ENCODE results near the gene ADORA1.

Gene ADORA1

DNA sequence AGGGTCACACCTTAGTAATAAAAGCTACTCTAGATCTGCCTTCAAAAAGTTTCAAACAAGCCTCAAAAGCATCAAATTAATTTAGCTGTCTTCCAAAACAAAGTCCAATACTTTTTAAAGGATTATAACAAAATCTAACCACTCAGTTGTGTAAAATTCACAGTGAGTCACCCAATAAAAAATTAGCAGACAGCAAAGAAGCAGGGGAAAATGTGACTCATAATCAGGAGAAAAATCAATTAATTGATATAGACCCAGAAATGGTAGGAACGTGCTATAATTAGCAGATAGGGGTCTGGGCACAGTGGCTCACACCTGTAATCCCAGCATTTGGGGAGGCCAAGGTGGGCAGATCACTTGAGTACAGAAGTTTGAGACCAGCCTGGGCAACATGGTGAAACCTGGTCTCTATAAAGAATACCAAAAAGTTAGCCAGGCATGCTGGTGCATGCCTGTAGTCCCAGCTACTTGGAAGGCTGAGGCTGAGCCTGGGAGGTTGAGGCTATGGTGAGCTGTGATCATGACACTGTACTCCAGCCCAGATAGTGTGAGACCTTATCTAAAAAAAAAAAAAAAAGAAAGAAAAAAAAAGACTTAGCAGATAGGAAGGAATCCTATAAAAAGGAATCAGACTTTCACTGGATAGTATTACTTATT, 33.6 kb upstream of the ADORA1 start:
- DNase-seq: no peak

GRCh38 chr1:203095061-203095690, 32.4 kb upstream of the ADORA1 start:
- DNase-seq: no peak

GRCh38 chr1:203096566-203096965, 31.0 kb upstream of the ADORA1 start:
- DNase-seq: no peak

- DNase-seq: no peak
These were observed 30.5 kb upstream of the ADORA1 start for GRCh38 chr1:203097001-203097400.

GRCh38 chr1:203098445-203098844, 29.1 kb upstream of the ADORA1 start:
- DNase-seq: no peak

- no peak for DNase-seq
These were observed 28.5 kb upstream of the ADORA1 start for GRCh38 chr1:203098914-203099520.

- DNase-seq: no peak
These were observed 27.6 kb upstream of the ADORA1 start for GRCh38 chr1:203099805-203100515.

GRCh38 chr1:203100516-203100869, 27.0 kb upstream of the ADORA1 start:
- DNase-seq: no peak

- no peak for DNase-seq
These were observed 25.5 kb upstream of the ADORA1 start for GRCh38 chr1:203101813-203102634.

DNA sequence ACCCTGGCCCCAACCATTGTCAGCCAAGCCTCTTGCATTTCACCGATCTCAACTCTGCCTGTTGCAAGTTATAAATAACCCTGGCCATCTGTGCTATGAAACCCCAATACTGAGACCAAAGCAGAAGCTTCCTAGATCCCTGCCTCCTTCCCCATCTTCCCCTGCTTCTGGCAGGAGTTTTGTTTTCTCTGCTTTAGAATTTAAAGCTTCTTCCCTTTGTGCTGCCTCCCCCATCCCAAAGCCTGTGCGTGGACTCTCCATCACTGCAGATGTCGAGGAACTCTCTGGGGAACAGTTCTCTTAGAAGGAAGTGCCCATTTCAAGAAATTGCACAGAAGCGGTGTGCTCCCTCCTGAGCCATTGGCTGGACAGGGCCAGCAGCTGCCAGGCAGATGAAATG, 24.3 kb upstream of the ADORA1 start:
- no peak for DNase-seq

DNA sequence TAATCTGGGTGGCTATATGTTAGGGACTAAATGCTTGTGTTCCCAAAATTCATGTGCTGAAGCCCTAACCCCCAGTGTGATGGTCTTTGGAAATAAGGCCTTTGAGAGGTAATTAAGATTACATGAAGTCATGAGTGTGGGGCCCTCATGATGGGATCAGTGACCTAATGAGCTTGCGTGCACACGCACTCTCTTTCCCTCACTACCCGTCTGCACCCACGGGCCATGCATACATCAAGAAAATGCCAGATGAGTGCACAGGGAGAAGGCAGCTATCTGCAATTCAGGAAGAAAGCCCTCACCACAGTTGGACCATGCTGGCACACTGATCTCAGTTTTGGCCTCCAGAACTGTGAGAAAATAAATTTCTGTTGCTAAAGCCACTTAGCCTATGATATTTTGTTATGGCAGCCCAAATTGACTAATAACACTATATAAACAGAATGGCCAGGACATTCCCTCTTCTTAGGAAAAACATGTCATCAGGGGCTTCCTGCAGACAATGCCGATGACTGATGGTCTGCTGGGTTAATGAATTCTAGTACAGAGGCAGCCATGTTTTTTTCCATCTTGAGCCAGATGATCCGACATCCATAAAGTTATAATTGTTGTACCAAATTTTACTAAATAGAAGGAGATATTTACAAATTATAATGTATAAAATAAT, 23.6 kb upstream of the ADORA1 start:
- DNase-seq: no peak

DNA sequence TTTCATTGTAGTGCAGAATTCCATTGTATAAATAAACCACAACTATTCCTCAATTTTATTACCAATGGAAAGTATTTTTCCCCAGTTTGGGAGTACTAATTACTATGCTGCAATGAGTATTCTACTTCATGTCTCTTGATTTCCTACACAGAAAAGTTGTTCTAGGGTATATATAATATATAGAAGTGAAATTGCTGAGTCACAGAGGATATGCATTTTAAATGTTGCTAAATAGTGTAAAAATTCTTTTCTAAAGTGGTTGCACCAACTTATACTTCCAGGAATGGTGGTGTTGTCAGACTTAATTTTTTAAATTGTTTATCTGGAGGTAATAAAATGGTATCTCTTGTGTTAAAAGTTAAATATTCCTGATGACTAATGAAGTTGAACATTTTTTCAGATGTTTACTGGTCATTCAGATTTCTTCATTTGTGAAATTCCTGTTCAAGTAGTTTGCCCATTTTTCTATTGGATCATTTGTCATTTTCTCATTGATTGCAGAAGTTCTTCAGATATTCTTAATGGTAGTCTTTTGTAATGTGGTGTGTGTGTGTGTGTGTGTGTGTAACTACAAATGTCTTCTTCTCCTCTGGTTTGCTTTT, 22.6 kb upstream of the ADORA1 start:
- no peak for DNase-seq

DNA sequence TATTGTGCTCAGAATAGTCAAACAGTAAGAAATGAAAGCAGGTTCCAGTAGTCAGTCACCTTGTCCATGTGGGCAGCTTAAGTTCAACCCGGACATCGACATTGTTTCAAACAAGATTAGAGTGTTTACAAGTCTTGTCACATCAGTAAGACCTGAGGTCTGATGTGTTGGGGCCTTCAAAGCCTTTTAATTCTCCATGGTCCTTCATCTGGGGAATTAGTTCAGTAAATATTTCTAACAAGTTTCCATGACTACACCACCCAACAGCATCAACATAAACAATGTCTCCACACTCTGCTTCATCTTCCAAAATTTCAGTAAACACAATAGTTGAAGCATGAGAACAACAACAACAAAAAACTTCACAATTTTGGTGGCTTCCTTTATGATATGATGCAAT, 15.1 kb upstream of the ADORA1 start:
- no peak for DNase-seq

DNA sequence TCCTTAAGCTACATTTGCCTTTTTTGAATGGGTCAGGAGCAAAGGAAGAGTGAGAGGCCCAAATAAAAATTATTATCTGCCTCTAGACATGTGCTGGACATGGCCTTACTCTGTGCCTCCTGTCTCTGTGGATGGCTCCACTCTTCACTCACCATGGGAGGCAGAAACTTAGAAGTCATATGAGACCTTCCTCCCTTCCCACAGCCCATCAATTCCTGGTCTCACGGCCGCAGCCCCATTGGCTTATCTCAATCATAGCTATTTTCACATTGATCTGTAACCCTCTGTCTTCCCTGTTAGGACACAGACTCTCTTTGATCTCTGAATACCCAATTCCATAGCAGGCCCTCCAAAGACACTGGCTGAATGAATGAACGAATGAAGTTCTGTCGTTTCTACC, 14.2 kb upstream of the ADORA1 start:
- no peak for DNase-seq

GRCh38 chr1:203114202-203114601, 13.3 kb upstream of the ADORA1 start:
- DNase-seq: no peak

DNA sequence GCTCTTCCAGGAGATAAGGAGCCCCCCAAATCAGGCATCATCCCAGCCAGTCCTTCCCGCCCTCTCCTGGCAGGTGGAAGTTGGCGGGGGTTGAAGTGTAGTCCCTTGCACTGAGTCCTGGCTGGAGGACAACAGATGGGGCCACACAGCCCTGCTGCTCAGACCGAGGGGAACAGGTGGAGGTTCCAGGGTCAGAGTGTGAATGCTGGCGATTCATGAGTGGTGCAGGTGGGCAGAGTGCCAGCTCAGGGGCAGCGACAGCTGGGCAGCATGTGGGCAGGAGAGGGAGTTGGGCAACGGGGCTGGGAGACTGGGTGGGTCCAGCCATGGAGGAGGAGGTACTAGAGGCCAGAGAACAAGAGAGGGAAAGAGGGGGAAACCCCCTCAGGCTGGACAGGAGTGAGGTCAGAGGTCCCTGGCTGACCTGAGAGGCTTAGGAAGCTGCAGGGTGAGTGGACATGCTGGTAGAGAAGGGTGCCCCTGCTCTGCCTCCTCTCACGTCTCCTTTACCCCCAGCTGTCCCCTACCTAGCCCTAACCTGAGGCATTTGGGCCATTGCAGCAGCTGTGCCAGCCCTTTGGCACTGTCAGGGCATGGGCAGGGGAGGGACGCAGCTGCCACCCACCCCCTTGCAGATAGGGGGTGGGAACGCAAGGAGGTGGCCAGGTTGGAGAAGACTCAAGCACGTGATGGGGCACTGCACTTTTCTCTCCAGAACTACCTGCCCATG, 11.3 kb upstream of the ADORA1 start:
- DNase-seq: no peak

GRCh38 chr1:203117611-203118575, 9.6 kb upstream of the ADORA1 start:
- DNase-seq: peak; percentile 64

- DNase-seq: no peak
These were observed 7.0 kb upstream of the ADORA1 start for GRCh38 chr1:203120325-203121153.

Data from right kidney (tissue), 1 donor.